ENCODE data around the gene TMEM17. TPM values are rescaled to one million over a fixed set of nuclear protein-coding genes. Genes with fewer than 3 reads are reported as not detected.

TMEM17 gene
- total and polyA plus RNA-seq, 2 of the 13 experiments (the other 11 are each of a cell fraction or from before 2014, with no cell fraction given): 0.22 to 0.50 TPM

DNA sequence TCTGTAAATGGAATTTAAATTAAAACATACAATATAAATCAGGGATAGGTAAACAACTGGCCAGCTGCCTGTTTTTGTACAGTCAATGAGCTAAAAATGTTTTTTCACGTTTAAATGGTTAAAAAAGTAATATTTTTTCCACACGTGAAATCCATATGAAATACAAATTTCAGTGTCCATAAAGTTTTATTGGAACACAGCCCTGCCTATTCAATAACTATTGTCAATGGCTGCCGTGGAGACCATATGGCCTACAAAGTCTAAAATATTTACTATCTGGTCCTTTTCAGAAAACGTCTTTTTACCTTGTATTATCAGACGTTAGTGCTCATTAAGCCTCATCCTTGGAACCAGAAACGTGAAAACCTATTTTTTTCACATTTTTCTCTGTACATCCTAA, 1.3 kb downstream of the TMEM17 start:
- H3K4me2 ChIP-seq (ENCODE audit: low read depth, low read length): no peak overlapping the region
- FAIRE-seq (no peak), DNase-seq (ENCODE audit: low spot score) (no peak), ATAC-seq (no peak)
- H3K9me3 ChIP-seq (ENCODE audit: low read length): no peaks in the 10 kb centered on the region
- peaks cover 30% of the 10 kb centered on the region for H3K4me1 ChIP-seq (ENCODE audit: insufficient read depth, low read length)
- ChIA-PET CTCF (ENCODE audit: low intra/inter-chr PET ratio, low total read pairs) (no interaction called here), POLR2A (no interaction called here)
- no peaks in the 10 kb centered on the region for H3K79me2 ChIP-seq (ENCODE audit: insufficient read depth, low read length)
- in situ Hi-C loops (cut with HindIII; ENCODE audit: extremely low pct_ligation_motif_present, low pct_unique_long_range_greater_than_20kb): no loop called here
- no TSS peak for BruUV-seq (replicated peaks)
- no peak overlapping the region for H3K9ac ChIP-seq (ENCODE audit: insufficient read depth, low read depth, low read length)
- no peak overlapping the region for H3K4me3 ChIP-seq (replicated peaks in 1 of 3; ENCODE audit: insufficient read depth in 1 of 3, low read depth in 2 of 3, low read length in 3 of 3)
- H3K27ac ChIP-seq (ENCODE audit: extremely low read length, insufficient read depth, low read length): no peak overlapping the region
- TF ChIP-seq, protein P1, sequence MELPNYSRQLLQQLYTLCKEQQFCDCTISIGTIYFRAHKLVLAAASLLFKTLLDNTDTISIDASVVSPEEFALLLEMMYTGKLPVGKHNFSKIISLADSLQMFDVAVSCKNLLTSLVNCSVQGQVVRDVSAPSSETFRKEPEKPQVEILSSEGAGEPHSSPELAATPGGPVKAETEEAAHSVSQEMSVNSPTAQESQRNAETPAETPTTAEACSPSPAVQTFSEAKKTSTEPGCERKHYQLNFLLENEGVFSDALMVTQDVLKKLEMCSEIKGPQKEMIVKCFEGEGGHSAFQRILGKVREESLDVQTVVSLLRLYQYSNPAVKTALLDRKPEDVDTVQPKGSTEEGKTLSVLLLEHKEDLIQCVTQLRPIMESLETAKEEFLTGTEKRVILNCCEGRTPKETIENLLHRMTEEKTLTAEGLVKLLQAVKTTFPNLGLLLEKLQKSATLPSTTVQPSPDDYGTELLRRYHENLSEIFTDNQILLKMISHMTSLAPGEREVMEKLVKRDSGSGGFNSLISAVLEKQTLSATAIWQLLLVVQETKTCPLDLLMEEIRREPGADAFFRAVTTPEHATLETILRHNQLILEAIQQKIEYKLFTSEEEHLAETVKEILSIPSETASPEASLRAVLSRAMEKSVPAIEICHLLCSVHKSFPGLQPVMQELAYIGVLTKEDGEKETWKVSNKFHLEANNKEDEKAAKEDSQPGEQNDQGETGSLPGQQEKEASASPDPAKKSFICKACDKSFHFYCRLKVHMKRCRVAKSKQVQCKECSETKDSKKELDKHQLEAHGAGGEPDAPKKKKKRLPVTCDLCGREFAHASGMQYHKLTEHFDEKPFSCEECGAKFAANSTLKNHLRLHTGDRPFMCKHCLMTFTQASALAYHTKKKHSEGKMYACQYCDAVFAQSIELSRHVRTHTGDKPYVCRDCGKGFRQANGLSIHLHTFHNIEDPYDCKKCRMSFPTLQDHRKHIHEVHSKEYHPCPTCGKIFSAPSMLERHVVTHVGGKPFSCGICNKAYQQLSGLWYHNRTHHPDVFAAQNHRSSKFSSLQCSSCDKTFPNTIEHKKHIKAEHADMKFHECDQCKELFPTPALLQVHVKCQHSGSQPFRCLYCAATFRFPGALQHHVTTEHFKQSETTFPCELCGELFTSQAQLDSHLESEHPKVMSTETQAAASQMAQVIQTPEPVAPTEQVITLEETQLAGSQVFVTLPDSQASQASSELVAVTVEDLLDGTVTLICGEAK (IDR thresholded peaks at IDR 0.05): peak; percentile 19; the same call in 1 of the 2 replicates
- TF ChIP-seq, protein P1 (CRISPR knock-in tag; IDR thresholded peaks at IDR 0.05): no peak
- TF ChIP-seq ZNF782 (CRISPR knock-in tag; IDR thresholded peaks at IDR 0.05; ENCODE audit: borderline replicate concordance): no peak
- TF ChIP-seq HOXA7 (CRISPR knock-in tag; IDR thresholded peaks at IDR 0.05): no peak
- TF ChIP-seq HOXA3 (CRISPR knock-in tag; IDR thresholded peaks at IDR 0.05): no peak
- TF ChIP-seq ZSCAN31 (CRISPR knock-in tag; IDR thresholded peaks at IDR 0.05; ENCODE audit: low read depth): no peak
- TF ChIP-seq SALL1 (CRISPR knock-in tag; IDR thresholded peaks at IDR 0.05): no peak
- TF ChIP-seq ZNF383 (CRISPR knock-in tag; IDR thresholded peaks at IDR 0.05; ENCODE audit: borderline replicate concordance): no peak
- TF ChIP-seq HCFC1 (IDR thresholded peaks at IDR 0.05; ENCODE audit: low read depth, low read length): no peak
- intact Hi-C loops (cut with micrococcal nuclease; ENCODE audit: unreplicated experiment): no loop called here
- H4K20me1 ChIP-seq (ENCODE audit: insufficient read depth, low read length): no peaks in the 10 kb centered on the region
- no peak overlapping the region for H2AFZ ChIP-seq (ENCODE audit: low read length)
- WGBS (ENCODE audit: low lambda C conversion rate): 92% methylated on average over 6 of the region's 6 CpGs
- no peaks in the 10 kb centered on the region for H3K27me3 ChIP-seq (ENCODE audit: control insufficient read depth in 1 of 2, insufficient read depth in 2 of 2, low read length in 2 of 2)
- H3K36me3 ChIP-seq (replicated peaks in 1 of 2; ENCODE audit: control insufficient read depth in 1 of 2, insufficient read depth in 2 of 2, low read length in 2 of 2): no peaks in the 10 kb centered on the region
